SK-N-MC (cell line): ENCODE data around the gene ZFYVE21.

Experiments
- EZH2 ChIP-seq: fragments of 200-600 bp; sonication (generic); IDR thresholded peaks from one replicate; pipeline ENCODE4 v1.6.1; 2017; ENCODE audit warnings: antibody characterized with exemption
- FOXP2 ChIP-seq: optimal IDR thresholded peaks from 2 replicates; pipeline ENCODE3; 2011; ENCODE audit warnings: mild to moderate bottlenecking, moderate library complexity; ENCODE audit not compliant: insufficient read depth; ENCODE audit errors: extremely low read length, control extremely low read depth

GRCh38 chr14:103755060-103755459 lies 39.5 kb downstream of the ZFYVE21 start:
- TF ChIP-seq EZH2 (no peak), FOXP2 (no peak)
